Adrenal gland (tissue), 5 donors: ENCODE measurements around the gene C4BPB.

Source experiments
- CTCF ChIP-seq, 6 experiments: fragments of 450-650 bp in 4 of 6; fragments of 200-600 bp in 2 of 6; sonication (generic) in 1 of 6; IDR thresholded peaks; 1 replicate in 5 of 6; 2 replicates in 1 of 6; pipeline versions ENCODE4 v1.5.1 to v1.8.0; 2016 to 2021; ENCODE audit warnings: antibody characterized with exemption in 6 of 6, mild to moderate bottlenecking in 2 of 6, moderate library complexity in 1 of 6
- POLR2A ChIP-seq, 2 donors: fragments of 450-650 bp; IDR thresholded peaks; one replicate each; pipeline ENCODE4 v1.6.1; 2017; ENCODE audit warnings: antibody characterized with exemption in 2 of 2, mild to moderate bottlenecking in 2 of 2, moderate library complexity in 1 of 2
- donor health status: DM: no; HTN: no; CAD: no.

GRCh38 chr1:207139616-207140015, 51.0 kb downstream of the C4BPB start:
- TF ChIP-seq CTCF (IDR thresholded peaks at IDR 0.05) (no peak), POLR2A (IDR thresholded peaks at IDR 0.05) (no peak)
